ENCODE results near the gene GPR4.

Gene GPR4

GRCh38 chr19:45587873-45588272, 14.1 kb downstream of the GPR4 start:
- DNase-seq = no peak

- DNase-seq = no peak
Observed at GRCh38 chr19:45585158-45585577, 16.8 kb downstream of the GPR4 start.

- peak; percentile 98 to 99 for DNase-seq
Observed at GRCh38 chr19:45584332-45585157, 17.5 kb downstream of the GPR4 start, which contains the start of gene OPA3. TSS of gene OPA3 (minus strand) at chr19:45584802. CDS start at chr19:45584764, 38 bp downstream.

- DNase-seq = no peak
Observed at GRCh38 chr19:45581576-45581975, 20.4 kb downstream of the GPR4 start.

GRCh38 chr19:45578861-45579260, 23.2 kb downstream of the GPR4 start:
- no peak for DNase-seq

GRCh38 chr19:45577111-45577905, 24.7 kb downstream of the GPR4 start:
- no peak for DNase-seq

GRCh38 chr19:45576682-45577081, 25.3 kb downstream of the GPR4 start:
- no peak for DNase-seq

- no peak for DNase-seq
Observed at GRCh38 chr19:45575216-45575615, 26.8 kb downstream of the GPR4 start.

GRCh38 chr19:45574526-45574925, 27.5 kb downstream of the GPR4 start:
- no peak for DNase-seq

GRCh38 chr19:45571457-45572220, 30.4 kb downstream of the GPR4 start:
- no peak for DNase-seq

- DNase-seq = peak in 1 of 2 experiments; percentile 37
Observed at GRCh38 chr19:45569619-45570421, 32.2 kb downstream of the GPR4 start.

GRCh38 chr19:45568732-45569131, 33.3 kb downstream of the GPR4 start:
- no peak for DNase-seq

- DNase-seq = no peak
Observed at GRCh38 chr19:45567609-45568008, 34.4 kb downstream of the GPR4 start.

GRCh38 chr19:45564131-45564780, 37.8 kb downstream of the GPR4 start:
- DNase-seq = peak; percentile 68 to 69

GRCh38 chr19:45560686-45561085, 41.3 kb downstream of the GPR4 start:
- DNase-seq = no peak

- DNase-seq = no peak
Observed at GRCh38 chr19:45560038-45560437, 42.0 kb downstream of the GPR4 start.

- peak; percentile 35 to 70 for DNase-seq
Observed at GRCh38 chr19:45558399-45558878, 43.6 kb downstream of the GPR4 start.

GRCh38 chr19:45556835-45557234, 45.2 kb downstream of the GPR4 start:
- DNase-seq = no peak

- DNase-seq = no peak
Observed at GRCh38 chr19:45554481-45554880, 47.5 kb downstream of the GPR4 start.

- no peak for DNase-seq
Observed at GRCh38 chr19:45553464-45553863, 48.5 kb downstream of the GPR4 start.

- DNase-seq = no peak
Observed at GRCh38 chr19:45547965-45548609, 53.9 kb downstream of the GPR4 start.

Data from NCI-H524 (cell line).